B cell (primary cell): ENCODE measurements around the gene TGFBI. TPM values are rescaled to one million over a fixed set of nuclear protein-coding genes. Genes with fewer than 3 reads are reported as not detected.

Experiments
- ATAC-seq: fragments of 200-7000 bp; cut with Tn5 transposase; one replicate; pipeline ENCODE4 v1.10.0; 2021; ENCODE audit warnings: low read depth, mild to moderate bottlenecking, moderate number of reproducible peaks, moderate library complexity
- CTCF ChIA-PET: fragments of 350-600 bp; sonication (Branson Sonifier 250); formaldehyde crosslinking; loops from one replicate; lab custom pipeline; 2021; ENCODE audit warnings: antibody characterized with exemption, inconsistent platforms; lab: Charles Lee
- POLR2A ChIA-PET: fragments of 350-600 bp; sonication (Branson Sonifier 250); formaldehyde crosslinking; loops from one replicate; lab custom pipeline; 2021; ENCODE audit warnings: antibody characterized with exemption; lab: Charles Lee
- DNase-seq: peaks from one replicate; pipeline ENCODE4 v3.0.0; 2013
- H2AFZ ChIP-seq: 2 replicates; pipeline ENCODE4 v1.6.1; 2012; ENCODE audit warnings: mild to moderate bottlenecking, low read depth, low read length; ENCODE audit not compliant: insufficient read depth, poor library complexity, severe bottlenecking
- H3K27ac ChIP-seq, 2 donors: 1 replicate in 1 of 2; 2 replicates in 1 of 2; pipeline ENCODE4 v1.5.1; 2012 to 2013; ENCODE audit warnings: low read length in 2 of 2, mild to moderate bottlenecking in 2 of 2, moderate library complexity in 1 of 2
- H3K27me3 ChIP-seq, 4 experiments: fragments of 200-600 bp in 1 of 4; sonication (generic) in 1 of 4; replicated peaks in 1 of 4; 1 replicate in 2 of 4; 2 replicates in 2 of 4; pipeline versions ENCODE4 v1.6.1 to v1.7.0; 2013 to 2016; ENCODE audit warnings: low read length in 3 of 4, mild to moderate bottlenecking in 2 of 4, mixed read lengths in 1 of 4, moderate library complexity in 1 of 4; ENCODE audit not compliant: insufficient read depth in 4 of 4, control insufficient read depth in 3 of 4; ENCODE audit errors: control extremely low read depth in 1 of 4
- H3K36me3 ChIP-seq, 2 experiments: replicated peaks in 1 of 2; 1 replicate in 1 of 2; 2 replicates in 1 of 2; pipeline versions ENCODE4 v1.6.1 to v1.7.1; 2013; ENCODE audit warnings: low read length in 1 of 2; ENCODE audit not compliant: insufficient read depth in 2 of 2, control insufficient read depth in 1 of 2; ENCODE audit errors: control extremely low read depth in 1 of 2, extremely low read depth in 1 of 2
- H3K4me1 ChIP-seq, 2 donors: fragments of 200-600 bp in 1 of 2; sonication (generic) in 1 of 2; 1 replicate in 1 of 2; 2 replicates in 1 of 2; pipeline versions ENCODE4 v1.5.1 to v1.6.1; 2013 to 2017; ENCODE audit warnings: low read length in 2 of 2; ENCODE audit not compliant: control insufficient read depth in 2 of 2, insufficient read depth in 2 of 2
- H3K4me2 ChIP-seq: replicated peaks from 2 replicates; pipeline ENCODE3; 2012; ENCODE audit warnings: mild to moderate bottlenecking, low read depth, low read length; ENCODE audit not compliant: poor library complexity, severe bottlenecking
- H3K4me3 ChIP-seq, 5 experiments: fragments of 200-600 bp in 1 of 5; sonication (generic) in 1 of 5; 1 replicate in 3 of 5; 2 replicates in 2 of 5; pipeline versions ENCODE4 v1.5.1 to v1.7.0; 2011 to 2016; ENCODE audit warnings: low read length in 4 of 5, mild to moderate bottlenecking in 4 of 5, low read depth in 2 of 5, control low read depth in 1 of 5, moderate library complexity in 1 of 5; ENCODE audit not compliant: insufficient read depth in 1 of 5; ENCODE audit errors: control extremely low read depth in 1 of 5, extremely low read depth in 1 of 5
- H3K79me2 ChIP-seq: fragments of 200-600 bp; sonication (generic); one replicate; pipeline ENCODE4 v1.6.0; 2016; ENCODE audit warnings: low read length; ENCODE audit not compliant: control insufficient read depth, insufficient read depth
- H3K9ac ChIP-seq: fragments of 200-600 bp; sonication (generic); 2 replicates; pipeline ENCODE4 v1.6.1; 2017; ENCODE audit warnings: mild to moderate bottlenecking, low read length, moderate library complexity
- H3K9me3 ChIP-seq, 3 donors: one replicate each; pipeline versions ENCODE4 v1.6.1 to v1.7.1; 2013; ENCODE audit warnings: low read length in 2 of 3; ENCODE audit not compliant: control insufficient read depth in 2 of 3, insufficient read depth in 1 of 3; ENCODE audit errors: control extremely low read depth in 1 of 3
- H4K20me1 ChIP-seq: 2 replicates; pipeline ENCODE4 v1.6.0; 2012; ENCODE audit warnings: mild to moderate bottlenecking, low read length; ENCODE audit not compliant: insufficient read depth, control insufficient read depth, poor library complexity, severe bottlenecking
- H3K27ac Mint-ChIP-seq: one replicate; pipeline ENCODE4 v1.8.0; 2021; ENCODE audit warnings: mixed read lengths
- H3K27me3 Mint-ChIP-seq: one replicate; pipeline ENCODE4 v1.8.0; 2021; ENCODE audit warnings: mixed read lengths
- H3K4me1 Mint-ChIP-seq: one replicate; pipeline ENCODE4 v1.8.0; 2021; ENCODE audit warnings: mixed read lengths
- H3K4me3 Mint-ChIP-seq: one replicate; pipeline ENCODE4 v1.8.0; 2021; ENCODE audit warnings: mixed read lengths
- H3K9me3 Mint-ChIP-seq: one replicate; pipeline ENCODE4 v1.8.0; 2022; ENCODE audit warnings: mixed read lengths; ENCODE audit not compliant: insufficient read depth
- CTCF ChIP-seq: fragments of 200-600 bp; IDR thresholded peaks from one replicate; pipeline ENCODE4 v1.8.0; 2022; ENCODE audit warnings: antibody characterized with exemption, mild to moderate bottlenecking
- EZH2 ChIP-seq: IDR thresholded peaks from 2 replicates; pipeline ENCODE4 v1.6.1; 2012; ENCODE audit warnings: borderline replicate concordance, low read depth, mild to moderate bottlenecking, moderate library complexity, low read length; ENCODE audit not compliant: insufficient read depth, poor library complexity, severe bottlenecking
- WGBS: methylation state at CpG from one replicate; pipeline ENCODE4 v1.1.5; 2013; ENCODE audit warnings: missing lambda C conversion rate; ENCODE audit not compliant: insufficient coverage; 5-methylcytosine and 5-hydroxymethylcytosine counted together
- intact Hi-C: fragments of 100-400 bp; cut with micrococcal nuclease; formaldehyde crosslinking; loops from one replicate; pipeline ENCODE4 v1.10.0; 2022
- polyA plus RNA-seq: library from polyadenylated mRNA; depleted of rRNA; stranded (reverse); fragments of >200 nt; gene quantifications from 2 replicates; pipeline ENCODE4 v1.2.3, GENCODE V29; 2012
- total RNA-seq, 2 donors: library from RNA; stranded (reverse); fragments of 120-200 nt in 1 of 2; gene quantifications; 1 replicate in 1 of 2; 2 replicates in 1 of 2; pipeline versions ENCODE4 v1.2.3 to v1.2.4, GENCODE V29; 2013 to 2022

Gene TGFBI
- total and polyA plus RNA-seq, 2 donors (not counting 1 experiment from before 2014, with no cell fraction given) = 3.7 to 4.5 TPM

DNA sequence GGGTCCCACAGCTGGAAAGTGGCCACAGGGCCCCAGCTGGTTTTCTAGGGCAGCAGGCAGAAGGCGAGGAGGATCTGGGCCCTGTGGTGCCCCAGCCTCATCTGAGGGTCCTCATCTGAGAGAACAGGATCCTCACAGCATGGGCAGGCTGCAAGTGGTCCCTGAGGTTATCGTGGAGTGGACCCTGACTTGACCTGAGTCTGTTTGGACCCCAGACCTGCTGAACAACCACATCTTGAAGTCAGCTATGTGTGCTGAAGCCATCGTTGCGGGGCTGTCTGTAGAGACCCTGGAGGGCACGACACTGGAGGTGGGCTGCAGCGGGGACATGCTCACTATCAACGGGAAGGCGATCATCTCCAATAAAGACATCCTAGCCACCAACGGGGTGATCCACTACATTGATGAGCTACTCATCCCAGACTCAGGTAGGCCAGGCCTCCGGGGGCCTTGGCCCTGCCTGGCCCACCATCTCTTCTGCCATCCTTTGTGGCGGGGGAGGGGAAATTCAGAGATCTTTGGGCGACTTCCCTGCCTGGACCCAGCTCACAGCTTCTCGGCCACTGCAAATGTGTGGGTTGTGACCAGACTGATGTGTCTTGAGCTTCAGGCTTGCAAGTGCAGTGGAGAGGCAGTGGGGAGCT, 24.0 kb downstream of the TGFBI start:
- Mint-ChIP-seq H3K4me3 (no peak overlapping the region), H3K4me1 (no peaks in the 10 kb centered on the region), H3K27ac (no peak overlapping the region), H3K27me3 (peaks cover 7% of the 10 kb centered on the region), H3K9me3 (no peaks in the 10 kb centered on the region)
- Histone ChIP-seq H3K9ac (no peak overlapping the region), H3K4me2 (no peak overlapping the region), H3K27ac (no peak overlapping the region), H3K4me1 (no peaks in the 10 kb centered on the region), H3K36me3 (no peaks in the 10 kb centered on the region), H3K79me2 (no peaks in the 10 kb centered on the region), H4K20me1 (no peaks in the 10 kb centered on the region), H3K4me3 (no peak overlapping the region), H2AFZ (no peak overlapping the region), H3K9me3 (no peaks in the 10 kb centered on the region), H3K27me3 (no peaks in the 10 kb centered on the region)
- no peak for ATAC-seq
- DNase-seq = no peak
- TF ChIP-seq CTCF (no peak), EZH2 (no peak)
- CTCF ChIA-PET = interaction anchor here (1.2 kb wide), 1 partner anchor 10 kb away, joined by 3 read pairs; no protein-coding TSS in a partner anchor
- intact Hi-C loops = no loop called here
- POLR2A ChIA-PET = no interaction called here
- 92% methylated on average over 11 of the region's 13 CpGs for WGBS

- Histone ChIP-seq H3K4me1 (no peaks in the 10 kb centered on the region), H3K9me3 (no peaks in the 10 kb centered on the region), H3K79me2 (no peaks in the 10 kb centered on the region), H4K20me1 (no peaks in the 10 kb centered on the region), H3K36me3 (no peaks in the 10 kb centered on the region), H3K27ac (no peak overlapping the region), H3K4me2 (no peak overlapping the region), H2AFZ (no peak overlapping the region), H3K27me3 (no peaks in the 10 kb centered on the region), H3K4me3 (no peak overlapping the region), H3K9ac (no peak overlapping the region)
- no peak overlapping the region for H3K4me3 Mint-ChIP-seq
- intact Hi-C loops = no loop called here
- DNase-seq = no peak
- peaks cover 7% of the 10 kb centered on the region for H3K27me3 Mint-ChIP-seq
- CTCF ChIA-PET = interaction anchor here (1.2 kb wide), 1 partner anchor 10 kb away, joined by 3 read pairs; no protein-coding TSS in a partner anchor
- H3K4me1 Mint-ChIP-seq = no peaks in the 10 kb centered on the region
- TF ChIP-seq CTCF (no peak), EZH2 (no peak)
- no peaks in the 10 kb centered on the region for H3K9me3 Mint-ChIP-seq
- WGBS = 100% methylated on average over 1 of the region's 6 CpGs
- POLR2A ChIA-PET = no interaction called here
- no peak for ATAC-seq
- no peak overlapping the region for H3K27ac Mint-ChIP-seq
These were observed 24.8 kb downstream of the TGFBI start for GRCh38 chr5:136053336-136054141.
